PC-9 (cell line): ENCODE measurements around the gene STX8.

ENCODE experiments used
- CTCF ChIP-seq: fragments of 200-600 bp; sonication (generic); conservative IDR thresholded peaks from 2 replicates; pipeline ENCODE4 v1.6.1; 2017; ENCODE audit warnings: mixed run types, antibody characterized with exemption, mild to moderate bottlenecking, moderate library complexity
- EZH2 ChIP-seq: fragments of 200-600 bp; sonication (generic); IDR thresholded peaks from 2 replicates; pipeline ENCODE4 v1.8.0; 2017; ENCODE audit warnings: antibody characterized with exemption, low read depth

- TF ChIP-seq CTCF (no peak), EZH2 (no peak)
Observed at GRCh38 chr17:9224485-9224884, 351.1 kb downstream of the STX8 start.
